GM12878 (cell line): ENCODE results near the gene SLC6A8. TPM values are rescaled to one million over a fixed set of nuclear protein-coding genes. Genes with fewer than 3 reads are reported as not detected.

ENCODE experiments used
- ATAC-seq: fragments of 200-7000 bp; cut with Tn5 transposase; 3 replicates; pipeline ENCODE4 v1.9.1; 2020; ENCODE audit warnings: mild to moderate bottlenecking, moderate library complexity
- BruUV-seq: library from RNA; stranded (reverse); fragments of 400-500 nt; replicated peaks from 2 replicates; lab custom pipeline; 2021; lab: Mats Ljungman, UMichigan
- CTCF ChIA-PET: fragments of 300-600 bp; sonication (Branson Sonifier 250); formaldehyde crosslinking; extraction: SDS; loops from one replicate; lab custom pipeline; 2021; ENCODE audit warnings: inconsistent platforms; lab: Yijun Ruan, JAX
- POLR2A ChIA-PET: fragments of 350-600 bp; formaldehyde crosslinking; extraction: SDS; loops from one replicate; lab custom pipeline; 2021; ENCODE audit warnings: inconsistent platforms; lab: Charles Lee
- RAD21 ChIA-PET: fragments of 300-600 bp; sonication (Branson Sonifier 250); formaldehyde crosslinking; loops from one replicate; lab custom pipeline; 2023; ENCODE audit warnings: antibody characterized with exemption; ENCODE audit not compliant: unreplicated experiment; lab: Charles Lee
- SMC1A ChIA-PET: fragments of 300-600 bp; sonication (Branson Sonifier 250); formaldehyde crosslinking; loops from one replicate; lab custom pipeline; 2023; ENCODE audit not compliant: unreplicated experiment, uncharacterized antibody; lab: Charles Lee
- DNase-seq: peaks from one replicate; pipeline ENCODE4 v3.0.0-alpha.2; 2011; ENCODE audit warnings: low read depth, low spot score
- FAIRE-seq: peaks from 3 replicates; lab custom pipeline; 2011; peaks lifted over from hg19 to GRCh38; lab: Jason Lieb, UNC
- H2AFZ ChIP-seq: 2 replicates; pipeline ENCODE4 v1.6.0; 2011; ENCODE audit warnings: low read depth, low read length, control low read depth; ENCODE audit not compliant: control insufficient read depth
- H3K27ac ChIP-seq: 2 replicates; pipeline ENCODE4 v1.5.1; 2011; ENCODE audit warnings: control low read depth; ENCODE audit not compliant: control insufficient read depth, insufficient read depth
- H3K27me3 ChIP-seq, 2 experiments: replicated peaks in 1 of 2; 2 replicates each; pipeline versions ENCODE4 v1.6.0 to v1.6.1; 2011; ENCODE audit warnings: low read length in 1 of 2; ENCODE audit not compliant: control insufficient read depth in 2 of 2, insufficient read depth in 2 of 2
- H3K36me3 ChIP-seq, 2 experiments: 2 replicates each; pipeline ENCODE4 v1.5.1; 2011; ENCODE audit warnings: low read length in 1 of 2; ENCODE audit not compliant: control insufficient read depth in 2 of 2, insufficient read depth in 2 of 2
- H3K4me1 ChIP-seq: 2 replicates; pipeline ENCODE4 v1.6.1; 2011; ENCODE audit warnings: mild to moderate bottlenecking, low read length, moderate library complexity, mixed read lengths; ENCODE audit not compliant: control insufficient read depth, insufficient read depth
- H3K4me2 ChIP-seq: 2 replicates; pipeline ENCODE4 v1.6.0; 2011; ENCODE audit warnings: control low read depth; ENCODE audit not compliant: control insufficient read depth, insufficient read depth
- H3K4me3 ChIP-seq: fragments of 200-600 bp; sonication (generic); 2 replicates; pipeline ENCODE4 v1.5.1; 2016
- H3K79me2 ChIP-seq: 2 replicates; pipeline ENCODE4 v1.6.0; 2011; ENCODE audit warnings: low read length; ENCODE audit not compliant: control insufficient read depth, insufficient read depth
- H3K9ac ChIP-seq: 2 replicates; pipeline ENCODE4 v1.8.0; 2011; ENCODE audit warnings: low read length, control low read depth, mixed read lengths; ENCODE audit not compliant: control insufficient read depth, insufficient read depth
- H3K9me3 ChIP-seq: replicated peaks from 3 replicates; pipeline ENCODE4 v1.5.1; 2011; ENCODE audit warnings: mild to moderate bottlenecking, low read length; ENCODE audit not compliant: control insufficient read depth, insufficient read depth
- H4K20me1 ChIP-seq: 2 replicates; pipeline ENCODE4 v1.6.0; 2011; ENCODE audit not compliant: control insufficient read depth, insufficient read depth
- BHLHE40 ChIP-seq, 2 experiments: fragments of 450-650 bp in 1 of 2; IDR thresholded peaks; 2 replicates each; pipeline ENCODE4 v1.6.1; 2011 to 2017; ENCODE audit warnings: low read depth in 2 of 2, borderline replicate concordance in 1 of 2, improper control_type of control experiment in 1 of 2, low read length in 1 of 2, mild to moderate bottlenecking in 1 of 2
- BRCA1 ChIP-seq: IDR thresholded peaks from 2 replicates; pipeline ENCODE4 v1.6.1; 2011; ENCODE audit warnings: low read depth, low read length, improper control_type of control experiment
- CEBPB ChIP-seq, 2 experiments: fragments of 150-350 bp in 1 of 2; IDR thresholded peaks; 2 replicates each; pipeline ENCODE4 v1.6.1; 2012 to 2014; ENCODE audit warnings: low read depth in 2 of 2, low read length in 2 of 2, borderline replicate concordance in 1 of 2, inconsistent platforms in 1 of 2
- IRF4 ChIP-seq: IDR thresholded peaks from 2 replicates; pipeline ENCODE4 v1.6.1; 2011; ENCODE audit warnings: low read depth, low read length
- JUND ChIP-seq: IDR thresholded peaks from 2 replicates; pipeline ENCODE4 v1.6.1; 2012; ENCODE audit warnings: low read depth, mild to moderate bottlenecking, low read length, improper control_type of control experiment, moderate library complexity
- KLF5 ChIP-seq: fragments of 450-650 bp; IDR thresholded peaks from 2 replicates; pipeline ENCODE4 v1.6.1; 2014; ENCODE audit warnings: mild to moderate bottlenecking; ENCODE audit not compliant: partially characterized antibody
- MTA3 ChIP-seq: IDR thresholded peaks from 2 replicates; pipeline ENCODE4 v1.6.1; 2012; ENCODE audit warnings: low read length, inconsistent platforms, borderline replicate concordance
- NFYA ChIP-seq: IDR thresholded peaks from 2 replicates; pipeline ENCODE4 v1.6.1; 2011; ENCODE audit warnings: low read depth, mild to moderate bottlenecking, low read length, improper control_type of control experiment, borderline replicate concordance
- SIX5 ChIP-seq: IDR thresholded peaks from 2 replicates; pipeline ENCODE4 v1.6.1; 2011; ENCODE audit warnings: mild to moderate bottlenecking, low read depth, low read length, moderate library complexity; ENCODE audit not compliant: severe bottlenecking
- SUPT20H ChIP-seq: IDR thresholded peaks from 2 replicates; pipeline ENCODE4 v1.6.1; 2011; ENCODE audit warnings: low read depth, mild to moderate bottlenecking, low read length, moderate library complexity, borderline replicate concordance; ENCODE audit not compliant: control insufficient read depth
- ZZZ3 ChIP-seq: IDR thresholded peaks from 2 replicates; pipeline ENCODE4 v1.6.1; 2011; ENCODE audit warnings: low read depth; ENCODE audit not compliant: control insufficient read depth, insufficient read length
- WGBS: methylation state at CpG from one replicate; pipeline ENCODE4 v1.1.6; 2016; ENCODE audit warnings: low lambda C conversion rate; ENCODE audit not compliant: insufficient replicate concordance, insufficient coverage; ENCODE audit errors: missing lambda C conversion rate; 5-methylcytosine and 5-hydroxymethylcytosine counted together
- in situ Hi-C: fragments of 300-500 bp; cut with MboI; formaldehyde crosslinking; loops from 9 replicates; pipeline ENCODE4 v1.14.3; 2018; ENCODE audit warnings: mixed read lengths
- intact Hi-C: fragments of 100-400 bp; cut with micrococcal nuclease; formaldehyde crosslinking; loops from one replicate; pipeline ENCODE4 v1.14.2; 2022; ENCODE audit not compliant: unreplicated experiment
- polyA plus RNA-seq, 11 experiments: library from polyadenylated mRNA; depleted of rRNA in 4 of 11; unstranded in 6 of 11; stranded (reverse) in 5 of 11; fragments of >200 nt; fragmentation: Nextera tagmentation in 4 of 11; fragmentation: Illumina TruSeq in 1 of 11; extraction: Ambion mirVana in 4 of 11; extraction: Trizol in 1 of 11; gene quantifications; 1 replicate in 1 of 11; 2 replicates in 10 of 11; pipeline versions ENCODE4 v1.2.1 to v1.2.3, GENCODE V29; 2011 to 2016; ENCODE audit warnings: inconsistent platforms in 2 of 11, missing spikeins in 2 of 11, low read depth in 1 of 11
- total RNA-seq, 4 experiments: library from RNA; depleted of rRNA in 3 of 4; stranded (reverse); fragments of >200 nt in 3 of 4; fragmentation: Illumina TruSeq in 1 of 4; extraction: Trizol in 1 of 4; gene quantifications; 2 replicates each; pipeline versions ENCODE4 v1.2.1 to v1.2.3, GENCODE V29; 2013 to 2021
- TF ChIP-seq, protein P1 (sequence below), 3 experiments: IDR thresholded peaks in 2 of 3; conservative IDR thresholded peaks in 1 of 3; 2 replicates each; pipeline ENCODE4 v1.5.1; 2011; ENCODE audit warnings: low read depth in 3 of 3, low read length in 3 of 3, mild to moderate bottlenecking in 3 of 3, control low read depth in 2 of 3, moderate library complexity in 2 of 3, inconsistent platforms in 1 of 3, mixed read lengths in 1 of 3; ENCODE audit not compliant: control insufficient read depth in 2 of 3, insufficient read depth in 1 of 3; ENCODE audit errors: extremely low read depth in 1 of 3
- TF ChIP-seq, protein P2 (sequence below): fragments of 150-350 bp; IDR thresholded peaks from 2 replicates; pipeline ENCODE4 v1.6.1; 2016; ENCODE audit warnings: low read depth, low read length
- TF ChIP-seq, protein P3 (sequence below): fragments of 450-650 bp; IDR thresholded peaks from 2 replicates; pipeline ENCODE4 v1.6.1; 2017; ENCODE audit warnings: mild to moderate bottlenecking, low read depth, inconsistent platforms; ENCODE audit not compliant: poor library complexity, severe bottlenecking

Gene SLC6A8
- total and polyA plus RNA-seq, 10 of the 15 experiments (the other 5 are each of a cell fraction or from before 2014, with no cell fraction given), result 0.01 to 0.72 (median 0.17) TPM; not detected in 6

GRCh38 chrX:153692611-153693156, 5.0 kb downstream of the SLC6A8 start:
- DNase-seq (no peak), ATAC-seq (no peak), FAIRE-seq (no peak)
- no peaks in the 10 kb centered on the region for H3K79me2 ChIP-seq
- H4K20me1 ChIP-seq, result no peaks in the 10 kb centered on the region
- no peaks in the 10 kb centered on the region for H3K36me3 ChIP-seq
- no TSS peak for BruUV-seq
- H3K27me3 ChIP-seq, result no peaks in the 10 kb centered on the region
- no peak for TF ChIP-seq KLF5
- no peak for TF ChIP-seq SUPT20H
- no peak for TF ChIP-seq ZZZ3
- no peak for TF ChIP-seq CEBPB (IDR thresholded peaks at IDR 0.05; ENCODE audit: borderline replicate concordance in 1 of 2, low read depth in 2 of 2, low read length in 2 of 2)
- TF ChIP-seq, protein P1, sequence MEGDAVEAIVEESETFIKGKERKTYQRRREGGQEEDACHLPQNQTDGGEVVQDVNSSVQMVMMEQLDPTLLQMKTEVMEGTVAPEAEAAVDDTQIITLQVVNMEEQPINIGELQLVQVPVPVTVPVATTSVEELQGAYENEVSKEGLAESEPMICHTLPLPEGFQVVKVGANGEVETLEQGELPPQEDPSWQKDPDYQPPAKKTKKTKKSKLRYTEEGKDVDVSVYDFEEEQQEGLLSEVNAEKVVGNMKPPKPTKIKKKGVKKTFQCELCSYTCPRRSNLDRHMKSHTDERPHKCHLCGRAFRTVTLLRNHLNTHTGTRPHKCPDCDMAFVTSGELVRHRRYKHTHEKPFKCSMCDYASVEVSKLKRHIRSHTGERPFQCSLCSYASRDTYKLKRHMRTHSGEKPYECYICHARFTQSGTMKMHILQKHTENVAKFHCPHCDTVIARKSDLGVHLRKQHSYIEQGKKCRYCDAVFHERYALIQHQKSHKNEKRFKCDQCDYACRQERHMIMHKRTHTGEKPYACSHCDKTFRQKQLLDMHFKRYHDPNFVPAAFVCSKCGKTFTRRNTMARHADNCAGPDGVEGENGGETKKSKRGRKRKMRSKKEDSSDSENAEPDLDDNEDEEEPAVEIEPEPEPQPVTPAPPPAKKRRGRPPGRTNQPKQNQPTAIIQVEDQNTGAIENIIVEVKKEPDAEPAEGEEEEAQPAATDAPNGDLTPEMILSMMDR (IDR thresholded peaks at IDR 0.05 in 2 of 3, conservative IDR thresholded peaks at IDR 0.05 in 1 of 3; ENCODE audit: control insufficient read depth in 2 of 3, extremely low read depth in 1 of 3, insufficient read depth in 1 of 3, low read depth in 3 of 3, low read length in 3 of 3), result no peak
- TF ChIP-seq, protein P2, sequence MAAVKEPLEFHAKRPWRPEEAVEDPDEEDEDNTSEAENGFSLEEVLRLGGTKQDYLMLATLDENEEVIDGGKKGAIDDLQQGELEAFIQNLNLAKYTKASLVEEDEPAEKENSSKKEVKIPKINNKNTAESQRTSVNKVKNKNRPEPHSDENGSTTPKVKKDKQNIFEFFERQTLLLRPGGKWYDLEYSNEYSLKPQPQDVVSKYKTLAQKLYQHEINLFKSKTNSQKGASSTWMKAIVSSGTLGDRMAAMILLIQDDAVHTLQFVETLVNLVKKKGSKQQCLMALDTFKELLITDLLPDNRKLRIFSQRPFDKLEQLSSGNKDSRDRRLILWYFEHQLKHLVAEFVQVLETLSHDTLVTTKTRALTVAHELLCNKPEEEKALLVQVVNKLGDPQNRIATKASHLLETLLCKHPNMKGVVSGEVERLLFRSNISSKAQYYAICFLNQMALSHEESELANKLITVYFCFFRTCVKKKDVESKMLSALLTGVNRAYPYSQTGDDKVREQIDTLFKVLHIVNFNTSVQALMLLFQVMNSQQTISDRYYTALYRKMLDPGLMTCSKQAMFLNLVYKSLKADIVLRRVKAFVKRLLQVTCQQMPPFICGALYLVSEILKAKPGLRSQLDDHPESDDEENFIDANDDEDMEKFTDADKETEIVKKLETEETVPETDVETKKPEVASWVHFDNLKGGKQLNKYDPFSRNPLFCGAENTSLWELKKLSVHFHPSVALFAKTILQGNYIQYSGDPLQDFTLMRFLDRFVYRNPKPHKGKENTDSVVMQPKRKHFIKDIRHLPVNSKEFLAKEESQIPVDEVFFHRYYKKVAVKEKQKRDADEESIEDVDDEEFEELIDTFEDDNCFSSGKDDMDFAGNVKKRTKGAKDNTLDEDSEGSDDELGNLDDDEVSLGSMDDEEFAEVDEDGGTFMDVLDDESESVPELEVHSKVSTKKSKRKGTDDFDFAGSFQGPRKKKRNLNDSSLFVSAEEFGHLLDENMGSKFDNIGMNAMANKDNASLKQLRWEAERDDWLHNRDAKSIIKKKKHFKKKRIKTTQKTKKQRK, result no peak
- no peak for TF ChIP-seq NFYA
- TF ChIP-seq SIX5, result no peak
- no peak for TF ChIP-seq JUND
- TF ChIP-seq BRCA1, result no peak
- TF ChIP-seq IRF4, result no peak
- TF ChIP-seq, protein P3, sequence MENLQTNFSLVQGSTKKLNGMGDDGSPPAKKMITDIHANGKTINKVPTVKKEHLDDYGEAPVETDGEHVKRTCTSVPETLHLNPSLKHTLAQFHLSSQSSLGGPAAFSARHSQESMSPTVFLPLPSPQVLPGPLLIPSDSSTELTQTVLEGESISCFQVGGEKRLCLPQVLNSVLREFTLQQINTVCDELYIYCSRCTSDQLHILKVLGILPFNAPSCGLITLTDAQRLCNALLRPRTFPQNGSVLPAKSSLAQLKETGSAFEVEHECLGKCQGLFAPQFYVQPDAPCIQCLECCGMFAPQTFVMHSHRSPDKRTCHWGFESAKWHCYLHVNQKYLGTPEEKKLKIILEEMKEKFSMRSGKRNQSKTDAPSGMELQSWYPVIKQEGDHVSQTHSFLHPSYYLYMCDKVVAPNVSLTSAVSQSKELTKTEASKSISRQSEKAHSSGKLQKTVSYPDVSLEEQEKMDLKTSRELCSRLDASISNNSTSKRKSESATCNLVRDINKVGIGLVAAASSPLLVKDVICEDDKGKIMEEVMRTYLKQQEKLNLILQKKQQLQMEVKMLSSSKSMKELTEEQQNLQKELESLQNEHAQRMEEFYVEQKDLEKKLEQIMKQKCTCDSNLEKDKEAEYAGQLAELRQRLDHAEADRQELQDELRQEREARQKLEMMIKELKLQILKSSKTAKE, result no peak
- TF ChIP-seq MTA3, result no peak
- TF ChIP-seq BHLHE40 (IDR thresholded peaks at IDR 0.05; ENCODE audit: borderline replicate concordance in 1 of 2, low read depth in 2 of 2, low read length in 1 of 2), result no peak
- in situ Hi-C loops (no loop called here), intact Hi-C loops (no loop called here)
- no peaks in the 10 kb centered on the region for H3K4me1 ChIP-seq
- H3K9ac ChIP-seq, result no peak overlapping the region
- SMC1A ChIA-PET, result no interaction called here
- POLR2A ChIA-PET, result no interaction called here
- CTCF ChIA-PET, result no interaction called here
- no peaks in the 10 kb centered on the region for H3K9me3 ChIP-seq
- no peak overlapping the region for H2AFZ ChIP-seq
- H3K27ac ChIP-seq, result no peak overlapping the region
- H3K4me3 ChIP-seq, result no peak overlapping the region
- RAD21 ChIA-PET, result no interaction called here
- 27% methylated on average over 24 of the region's 24 CpGs for WGBS
- no peak overlapping the region for H3K4me2 ChIP-seq
